Spleen (tissue), 11 donors: ENCODE measurements around the gene CSNK2A1. TPM values are rescaled to one million over a fixed set of nuclear protein-coding genes. Genes with fewer than 3 reads are reported as not detected.
A peak's percentile ranks its signal among the peaks of the same experiment; 100 is the strongest.

ENCODE experiments used
- DNase-seq: peaks from one replicate; pipeline ENCODE4 v3.0.0-alpha.2; 2020
- H3K27ac ChIP-seq, 8 donors: fragments of 200-600 bp; sonication (generic) in 7 of 8; 1 replicate in 4 of 8; 2 replicates in 4 of 8; pipeline versions ENCODE4 v1.5.0 to v1.8.0; 2016 to 2021; ENCODE audit warnings: inconsistent platforms in 4 of 8, mild to moderate bottlenecking in 4 of 8, moderate library complexity in 1 of 8
- H3K27me3 ChIP-seq, 7 donors: fragments of 200-600 bp; sonication (generic) in 6 of 7; replicated peaks in 1 of 7; 1 replicate in 4 of 7; 2 replicates in 3 of 7; pipeline versions ENCODE4 v1.5.0 to v1.8.0; 2016 to 2021; ENCODE audit warnings: inconsistent platforms in 3 of 7, mild to moderate bottlenecking in 1 of 7
- H3K36me3 ChIP-seq, 6 donors: fragments of 200-600 bp; sonication (generic) in 5 of 6; 1 replicate in 4 of 6; 2 replicates in 2 of 6; pipeline versions ENCODE4 v1.5.0 to v1.8.0; 2016 to 2021; ENCODE audit warnings: inconsistent platforms in 2 of 6
- H3K4me1 ChIP-seq, 6 donors: fragments of 200-600 bp; sonication (generic) in 5 of 6; 1 replicate in 3 of 6; 2 replicates in 3 of 6; pipeline versions ENCODE4 v1.5.0 to v1.8.0; 2016 to 2021; ENCODE audit warnings: inconsistent platforms in 3 of 6
- H3K4me3 ChIP-seq, 8 donors: fragments of 200-600 bp; sonication (generic) in 7 of 8; 1 replicate in 4 of 8; 2 replicates in 4 of 8; pipeline versions ENCODE4 v1.5.0 to v1.8.0; 2016 to 2021; ENCODE audit warnings: inconsistent platforms in 4 of 8, mild to moderate bottlenecking in 4 of 8, moderate library complexity in 2 of 8
- H3K9me3 ChIP-seq, 8 donors: fragments of 200-600 bp; sonication (generic) in 7 of 8; 1 replicate in 4 of 8; 2 replicates in 4 of 8; pipeline versions ENCODE4 v1.5.0 to v1.8.0; 2016 to 2021; ENCODE audit warnings: inconsistent platforms in 4 of 8
- CTCF ChIP-seq, 11 experiments: fragments of 200-600 bp in 7 of 11; fragments of 450-650 bp in 4 of 11; sonication (generic) in 4 of 11; IDR thresholded peaks in 8 of 11; conservative IDR thresholded peaks in 3 of 11; 1 replicate in 7 of 11; 2 replicates in 4 of 11; pipeline versions ENCODE4 v1.4.0 to v1.8.0; 2016 to 2021; ENCODE audit warnings: antibody characterized with exemption in 11 of 11, inconsistent platforms in 4 of 11, mild to moderate bottlenecking in 1 of 11
- POLR2A ChIP-seq, 3 donors: fragments of 450-650 bp; IDR thresholded peaks; one replicate each; pipeline ENCODE4 v1.5.1; 2017; ENCODE audit warnings: antibody characterized with exemption in 3 of 3, mild to moderate bottlenecking in 1 of 3
- POLR2AphosphoS5 ChIP-seq, 3 donors: sonication (generic); formaldehyde crosslinking; IDR thresholded peaks; one replicate each; pipeline ENCODE4 v1.5.1; 2017; ENCODE audit warnings: antibody characterized with exemption in 3 of 3
- WGBS, 5 donors: extraction: QIAGEN DNeasy Blood & Tissue Kit in 3 of 5; methylation state at CpG; one replicate each; pipeline versions ENCODE4 v1.1.5 to v1.1.7; 2013 to 2018; 5-methylcytosine and 5-hydroxymethylcytosine counted together
- intact Hi-C: fragments of 100-400 bp; cut with DNase I; formaldehyde crosslinking; loops from one replicate; pipeline ENCODE4 v1.15.0; 2023; ENCODE audit warnings: low total_unique reads
- polyA plus RNA-seq, 3 donors: library from polyadenylated mRNA; stranded (reverse); fragments of 200-250 nt; gene quantifications; one replicate each; pipeline ENCODE4 v1.2.1, GENCODE V29; 2013
- total RNA-seq, 7 donors: library from RNA; depleted of rRNA in 3 of 7; stranded (reverse); fragments of >200 nt in 3 of 7; fragmentation: NEBNext Ultra II Directional in 4 of 7; extraction: Animal tissue kit (Norgen Biotek cat#: 25700) in 4 of 7; gene quantifications; one replicate each; pipeline versions ENCODE4 v1.1.0 to v1.2.1, GENCODE V29; 2016 to 2021
- donor health status: healthy with polysubstance abuse.
- donor health status: DM: no; HTN: no; CAD: no; lungs with moderate emphysema.
- donor health status: DM: no; HTN: no; CAD: no.
- donor health status: Bipolar disorder and iron deficiency.
- donor health status: healthy.
- donor health status: DM: no; HTN: no; CAD: no.
- donor health status: DM: yes; HTN: yes; CAD: no.

Gene CSNK2A1
- total and polyA plus RNA-seq, 10 donors = 16.4 to 92.9 (median 88.1) TPM

- Histone ChIP-seq H3K4me3 (no peak overlapping the region), H3K9me3 (no peaks in the 10 kb centered on the region), H3K36me3 (no peaks in the 10 kb centered on the region), H3K4me1 (peaks cover 3 to 16% (median 12%) of the 10 kb centered on the region in 6 donors), H3K27me3 (peaks cover 0 to 30% (median 0%) of the 10 kb centered on the region in 7 donors), H3K27ac (no peak overlapping the region)
- TF ChIP-seq CTCF (IDR thresholded peaks at IDR 0.05 in 8 of 11, conservative IDR thresholded peaks at IDR 0.05 in 3 of 11) = no peak
- TF ChIP-seq POLR2A (IDR thresholded peaks at IDR 0.05) = no peak
- TF ChIP-seq POLR2AphosphoS5 (IDR thresholded peaks at IDR 0.05) = no peak
- no peak for DNase-seq
- intact Hi-C loops = no loop called here
- 80 to 97% (median 89%) methylated on average over 1 of the region's 1 CpG for WGBS, 5 donors
Measured at GRCh38 chr20:547394-547793, 3.8 kb upstream of the CSNK2A1 start.

- TF ChIP-seq CTCF (IDR thresholded peaks at IDR 0.05 in 8 of 11, conservative IDR thresholded peaks at IDR 0.05 in 3 of 11) (no peak), POLR2AphosphoS5 (IDR thresholded peaks at IDR 0.05) (no peak), POLR2A (IDR thresholded peaks at IDR 0.05) (no peak)
- no peak for DNase-seq
- Histone ChIP-seq H3K4me1 (peaks cover 11 to 27% (median 22%) of the 10 kb centered on the region in 6 donors), H3K4me3 (no peak overlapping the region), H3K36me3 (no peaks in the 10 kb centered on the region), H3K9me3 (no peaks in the 10 kb centered on the region), H3K27me3 (peaks cover 0 to 20% (median 0%) of the 10 kb centered on the region in 7 donors), H3K27ac (no peak overlapping the region)
- 83 to 95% (median 90%) methylated on average over 3 of the region's 3 CpGs for WGBS, 5 donors
- intact Hi-C loops = no loop called here
Measured at GRCh38 chr20:546353-546752, 2.8 kb upstream of the CSNK2A1 start.

GRCh38 chr20:544153-544725 is 649 bp upstream of the CSNK2A1 start:
- peak overlapping the region in 5 of 8 donors; percentile 66 to 94 (median 84) for H3K4me3 ChIP-seq
- 58 to 71% (median 63%) methylated on average over 6 of the region's 6 CpGs for WGBS, 5 donors
- intact Hi-C loops = no loop called here
- peaks cover 0 to 11% (median 0%) of the 10 kb centered on the region in 6 donors for H3K36me3 ChIP-seq
- peaks cover 0 to 3% (median 0%) of the 10 kb centered on the region in 7 donors for H3K27me3 ChIP-seq
- peaks cover 0 to 9% (median 4%) of the 10 kb centered on the region in 8 donors for H3K9me3 ChIP-seq
- H3K27ac ChIP-seq = peak overlapping the region; percentile 80 to 94 (median 92)
- TF ChIP-seq POLR2A (IDR thresholded peaks at IDR 0.05) (no peak), POLR2AphosphoS5 (IDR thresholded peaks at IDR 0.05) (no peak), CTCF (IDR thresholded peaks at IDR 0.05 in 8 of 11, conservative IDR thresholded peaks at IDR 0.05 in 3 of 11) (no peak)
- no peak for DNase-seq
- peaks cover 19 to 48% (median 43%) of the 10 kb centered on the region in 6 donors for H3K4me1 ChIP-seq

DNA sequence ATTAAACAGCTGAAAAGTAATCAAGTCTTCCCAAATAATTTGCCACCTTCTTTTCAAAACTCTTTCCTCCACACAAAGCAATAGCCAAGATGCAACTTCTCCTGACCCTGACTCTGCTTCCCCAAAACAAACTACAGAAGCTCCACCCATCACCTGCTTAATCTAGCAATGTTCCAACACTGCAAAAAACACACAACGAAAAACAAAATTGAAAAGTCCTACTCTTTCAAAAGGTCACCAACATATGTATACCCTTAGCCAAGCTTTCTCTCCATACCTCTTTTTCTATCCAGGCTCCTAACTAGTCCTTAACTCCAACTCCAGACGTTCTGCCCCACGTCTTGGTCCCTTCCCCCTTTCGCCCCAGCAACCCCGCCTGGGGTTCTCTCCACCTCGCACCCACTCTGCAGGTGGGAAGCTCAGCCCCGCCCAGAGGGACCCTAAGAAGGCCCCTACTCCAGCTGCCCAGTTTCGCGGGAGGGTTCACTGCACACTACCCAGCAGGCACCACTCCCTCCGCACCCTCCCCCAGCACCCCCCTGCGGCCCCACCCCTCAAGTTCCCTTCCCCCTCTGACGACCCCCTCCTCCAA is 717 bp downstream of the CSNK2A1 start:
- Histone ChIP-seq H3K4me1 (peaks cover 19 to 61% (median 56%) of the 10 kb centered on the region in 6 donors), H3K9me3 (peaks cover 0 to 9% (median 4%) of the 10 kb centered on the region in 8 donors), H3K4me3 (peak overlapping the region; percentile 58 to 97 (median 84)), H3K36me3 (peaks cover 0 to 11% (median 0%) of the 10 kb centered on the region in 6 donors), H3K27me3 (no peaks in the 10 kb centered on the region), H3K27ac (peak overlapping the region in 7 of 8 donors; percentile 85 to 94 (median 92))
- intact Hi-C loops = no loop called here
- 1 to 2% (median 1%) methylated on average over 11 to 12 of the region's 12 CpGs for WGBS, 5 donors
- TF ChIP-seq POLR2A (IDR thresholded peaks at IDR 0.05) (no peak), CTCF (IDR thresholded peaks at IDR 0.05 in 8 of 11, conservative IDR thresholded peaks at IDR 0.05 in 3 of 11) (no peak), POLR2AphosphoS5 (IDR thresholded peaks at IDR 0.05) (no peak)
- peak; percentile 88 for DNase-seq
